PC-3 (cell line): ENCODE data around the gene AFG1L.

Experiments
- CTCF ChIP-seq: fragments of 300-600 bp; sonication (generic); conservative IDR thresholded peaks from 2 replicates; pipeline ENCODE4 v1.5.1; 2017; ENCODE audit warnings: antibody characterized with exemption, low read depth, mild to moderate bottlenecking, low read length
- EZH2 ChIP-seq: fragments of 300-600 bp; sonication (generic); IDR thresholded peaks from one replicate; pipeline ENCODE4 v1.6.1; 2017; ENCODE audit warnings: antibody characterized with exemption, mild to moderate bottlenecking, low read length; ENCODE audit not compliant: unreplicated experiment

- TF ChIP-seq CTCF (no peak), EZH2 (no peak)
Measured at GRCh38 chr6:108453601-108454185, 158.8 kb downstream of the AFG1L start.
